Body of pancreas (tissue), 4 donors: ENCODE data around the gene TPRA1. TPM values are rescaled to one million over a fixed set of nuclear protein-coding genes. Genes with fewer than 3 reads are reported as not detected.

Experiments used
- ATAC-seq: fragments of 150-250 bp; one replicate; pipeline ENCODE4 v1.9.1; 2016
- DNase-seq, 4 donors: peaks; one replicate each; pipeline ENCODE4 v3.0.0-alpha.2; 2019
- H3K27ac ChIP-seq, 4 donors: fragments of 200-600 bp; sonication (generic); 1 replicate in 3 of 4; 2 replicates in 1 of 4; pipeline versions ENCODE4 v1.5.1 to v1.6.1; 2016 to 2019; ENCODE audit warnings: mild to moderate bottlenecking in 1 of 4, mixed read lengths in 1 of 4, moderate library complexity in 1 of 4
- H3K27me3 ChIP-seq, 2 donors: fragments of 200-600 bp; sonication (generic); one replicate each; pipeline ENCODE4 v1.6.0; 2016; ENCODE audit warnings: mild to moderate bottlenecking in 1 of 2
- H3K36me3 ChIP-seq, 2 donors: fragments of 200-600 bp; sonication (generic); replicated peaks in 1 of 2; 2 replicates each; pipeline ENCODE4 v1.5.1; 2016; ENCODE audit warnings: low read depth in 2 of 2; ENCODE audit not compliant: insufficient read depth in 1 of 2
- H3K4me1 ChIP-seq: fragments of 200-600 bp; sonication (generic); one replicate; pipeline ENCODE4 v1.6.0; 2016
- H3K4me3 ChIP-seq, 2 donors: fragments of 200-600 bp; sonication (generic); 1 replicate in 1 of 2; 2 replicates in 1 of 2; pipeline ENCODE4 v1.5.1; 2016 to 2019
- H3K9me3 ChIP-seq, 3 donors: fragments of 200-600 bp; sonication (generic); 1 replicate in 2 of 3; 2 replicates in 1 of 3; pipeline ENCODE4 v1.5.1; 2016
- CTCF ChIP-seq, 7 experiments: fragments of 450-650 bp in 4 of 7; fragments of 200-600 bp in 3 of 7; sonication (generic) in 3 of 7; IDR thresholded peaks; one replicate each; pipeline ENCODE4 v1.5.1; 2016 to 2019; ENCODE audit warnings: antibody characterized with exemption in 7 of 7
- POLR2A ChIP-seq, 3 donors: fragments of 450-650 bp; IDR thresholded peaks; one replicate each; pipeline ENCODE4 v1.6.1; 2016; ENCODE audit warnings: antibody characterized with exemption in 3 of 3, mild to moderate bottlenecking in 2 of 3
- WGBS, 2 donors: methylation state at CpG; one replicate each; pipeline ENCODE4 v1.1.5; 2017; 5-methylcytosine and 5-hydroxymethylcytosine counted together
- intact Hi-C: fragments of 100-400 bp; cut with DNase I; formaldehyde crosslinking; loops from one replicate; pipeline ENCODE4 v1.15.1; 2023
- total RNA-seq, 2 donors: library from RNA; depleted of rRNA; stranded (reverse); fragments of >200 nt; gene quantifications; one replicate each; pipeline ENCODE4 v1.1.0, GENCODE V29; 2016

Gene TPRA1
- total RNA-seq, 2 donors from 2014 or later: 31.4 to 31.6 TPM

- Histone ChIP-seq H3K27me3 (no peaks in the 10 kb centered on the region), H3K4me3 (no peak overlapping the region), H3K4me1 (no peaks in the 10 kb centered on the region), H3K36me3 (no peaks in the 10 kb centered on the region), H3K27ac (no peak overlapping the region), H3K9me3 (no peaks in the 10 kb centered on the region)
- 84 to 90% methylated on average over 7 of the region's 7 CpGs for WGBS, 2 donors
- no peak for ATAC-seq
- DNase-seq: no peak
- intact Hi-C loops: no loop called here
- TF ChIP-seq CTCF (IDR thresholded peaks at IDR 0.05): no peak
- TF ChIP-seq POLR2A (IDR thresholded peaks at IDR 0.05): no peak
These were observed 13.5 kb upstream of the TPRA1 start for GRCh38 chr3:127604035-127604434.

GRCh38 chr3:127600749-127601456, 10.4 kb upstream of the TPRA1 start:
- H3K4me3 ChIP-seq: no peak overlapping the region
- H3K4me1 ChIP-seq: peaks cover 12% of the 10 kb centered on the region
- intact Hi-C loops: no loop called here
- H3K27ac ChIP-seq: no peak overlapping the region
- no peaks in the 10 kb centered on the region for H3K36me3 ChIP-seq
- no peak for TF ChIP-seq CTCF (IDR thresholded peaks at IDR 0.05)
- TF ChIP-seq POLR2A (IDR thresholded peaks at IDR 0.05): no peak
- 84% methylated on average over 6 of the region's 6 CpGs for WGBS, 2 donors
- H3K9me3 ChIP-seq: no peaks in the 10 kb centered on the region
- ATAC-seq: no peak
- H3K27me3 ChIP-seq: no peaks in the 10 kb centered on the region
- DNase-seq: no peak

- no peak overlapping the region for H3K4me3 ChIP-seq
- ATAC-seq: no peak
- peak overlapping the region in 2 of 4 donors; percentile 39 to 55 for H3K27ac ChIP-seq
- WGBS, 2 donors: 46 to 53% methylated on average over 12 to 14 of the region's 14 CpGs
- TF ChIP-seq POLR2A (IDR thresholded peaks at IDR 0.05): no peak
- TF ChIP-seq CTCF (IDR thresholded peaks at IDR 0.05): no peak
- H3K4me1 ChIP-seq: peaks cover 12% of the 10 kb centered on the region
- H3K9me3 ChIP-seq: no peaks in the 10 kb centered on the region
- intact Hi-C loops: no loop called here
- no peaks in the 10 kb centered on the region for H3K36me3 ChIP-seq
- no peaks in the 10 kb centered on the region for H3K27me3 ChIP-seq
- no peak for DNase-seq
These were observed 8.5 kb upstream of the TPRA1 start for GRCh38 chr3:127598841-127599570.

GRCh38 chr3:127597020-127597771, 6.7 kb upstream of the TPRA1 start:
- H3K36me3 ChIP-seq: no peaks in the 10 kb centered on the region
- H3K27ac ChIP-seq: no peak overlapping the region
- H3K9me3 ChIP-seq: no peaks in the 10 kb centered on the region
- intact Hi-C loops: no loop called here
- ATAC-seq: no peak
- H3K27me3 ChIP-seq: no peaks in the 10 kb centered on the region
- peaks cover 12% of the 10 kb centered on the region for H3K4me1 ChIP-seq
- no peak for TF ChIP-seq CTCF (IDR thresholded peaks at IDR 0.05)
- TF ChIP-seq POLR2A (IDR thresholded peaks at IDR 0.05): no peak
- H3K4me3 ChIP-seq: no peak overlapping the region
- WGBS, 2 donors: 72 to 77% methylated on average over 12 of the region's 12 CpGs
- DNase-seq: no peak
